ENCODE measurements around the gene TES. TPM values are rescaled to one million over a fixed set of nuclear protein-coding genes. Genes with fewer than 3 reads are reported as not detected.
A peak's percentile ranks its signal among the peaks of the same experiment; 100 is the strongest.

The TES gene
- total and polyA plus RNA-seq, 2 of the 13 experiments (the other 11 are each of a cell fraction or from before 2014, with no cell fraction given), result 21.6 to 23.0 TPM

DNA sequence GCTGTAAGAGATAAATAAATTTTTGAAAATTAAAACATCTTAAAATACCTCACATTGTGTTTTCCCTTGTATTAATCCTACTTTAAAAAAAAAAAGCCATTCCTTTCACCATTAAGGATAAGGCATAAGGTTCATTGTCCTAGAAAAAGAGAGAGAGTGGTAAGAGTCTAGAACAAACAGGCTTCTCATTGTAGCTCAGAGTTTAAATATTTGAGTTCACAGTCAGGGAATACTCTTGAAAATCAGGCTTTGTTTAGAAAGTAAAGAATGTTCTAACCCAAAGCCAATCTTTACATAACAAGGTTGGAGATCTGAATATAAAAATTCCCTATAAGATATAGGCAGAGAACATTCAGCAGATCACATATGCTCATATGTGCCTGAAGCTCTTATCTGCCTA lies 40.2 kb upstream of the TES start (continued):
- TF ChIP-seq, protein P1, sequence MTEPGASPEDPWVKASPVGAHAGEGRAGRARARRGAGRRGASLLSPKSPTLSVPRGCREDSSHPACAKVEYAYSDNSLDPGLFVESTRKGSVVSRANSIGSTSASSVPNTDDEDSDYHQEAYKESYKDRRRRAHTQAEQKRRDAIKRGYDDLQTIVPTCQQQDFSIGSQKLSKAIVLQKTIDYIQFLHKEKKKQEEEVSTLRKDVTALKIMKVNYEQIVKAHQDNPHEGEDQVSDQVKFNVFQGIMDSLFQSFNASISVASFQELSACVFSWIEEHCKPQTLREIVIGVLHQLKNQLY (CRISPR knock-in tag; IDR thresholded peaks at IDR 0.05), result 0 out of 2 replicates have a peak, but pooled peaks have one; percentile 24
- TF ChIP-seq, protein P2, sequence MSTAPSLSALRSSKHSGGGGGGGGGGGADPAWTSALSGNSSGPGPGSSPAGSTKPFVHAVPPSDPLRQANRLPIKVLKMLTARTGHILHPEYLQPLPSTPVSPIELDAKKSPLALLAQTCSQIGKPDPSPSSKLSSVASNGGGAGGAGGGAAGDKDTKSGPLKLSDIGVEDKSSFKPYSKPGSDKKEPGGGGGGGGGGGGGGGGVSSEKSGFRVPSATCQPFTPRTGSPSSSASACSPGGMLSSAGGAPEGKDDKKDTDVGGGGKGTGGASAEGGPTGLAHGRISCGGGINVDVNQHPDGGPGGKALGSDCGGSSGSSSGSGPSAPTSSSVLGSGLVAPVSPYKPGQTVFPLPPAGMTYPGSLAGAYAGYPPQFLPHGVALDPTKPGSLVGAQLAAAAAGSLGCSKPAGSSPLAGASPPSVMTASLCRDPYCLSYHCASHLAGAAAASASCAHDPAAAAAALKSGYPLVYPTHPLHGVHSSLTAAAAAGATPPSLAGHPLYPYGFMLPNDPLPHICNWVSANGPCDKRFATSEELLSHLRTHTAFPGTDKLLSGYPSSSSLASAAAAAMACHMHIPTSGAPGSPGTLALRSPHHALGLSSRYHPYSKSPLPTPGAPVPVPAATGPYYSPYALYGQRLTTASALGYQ (CRISPR knock-in tag; IDR thresholded peaks at IDR 0.05), result peak; percentile 57
- TF ChIP-seq SP1 (IDR thresholded peaks at IDR 0.05) (no peak), SP1 (CRISPR knock-in tag; IDR thresholded peaks at IDR 0.05) (no peak), ZNF484 (CRISPR knock-in tag; IDR thresholded peaks at IDR 0.05; ENCODE audit: borderline replicate concordance, low read depth) (no peak), ZNF260 (CRISPR knock-in tag; IDR thresholded peaks at IDR 0.05; ENCODE audit: borderline replicate concordance, low read depth) (no peak), ISX (CRISPR knock-in tag; conservative IDR thresholded peaks at IDR 0.05) (no peak), TBX3 (IDR thresholded peaks at IDR 0.05; ENCODE audit: borderline replicate concordance) (peak; percentile 82)
- TF ChIP-seq, protein P3, sequence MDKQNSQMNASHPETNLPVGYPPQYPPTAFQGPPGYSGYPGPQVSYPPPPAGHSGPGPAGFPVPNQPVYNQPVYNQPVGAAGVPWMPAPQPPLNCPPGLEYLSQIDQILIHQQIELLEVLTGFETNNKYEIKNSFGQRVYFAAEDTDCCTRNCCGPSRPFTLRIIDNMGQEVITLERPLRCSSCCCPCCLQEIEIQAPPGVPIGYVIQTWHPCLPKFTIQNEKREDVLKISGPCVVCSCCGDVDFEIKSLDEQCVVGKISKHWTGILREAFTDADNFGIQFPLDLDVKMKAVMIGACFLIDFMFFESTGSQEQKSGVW (CRISPR knock-in tag; IDR thresholded peaks at IDR 0.05; ENCODE audit: borderline replicate concordance), result no peak

DNA sequence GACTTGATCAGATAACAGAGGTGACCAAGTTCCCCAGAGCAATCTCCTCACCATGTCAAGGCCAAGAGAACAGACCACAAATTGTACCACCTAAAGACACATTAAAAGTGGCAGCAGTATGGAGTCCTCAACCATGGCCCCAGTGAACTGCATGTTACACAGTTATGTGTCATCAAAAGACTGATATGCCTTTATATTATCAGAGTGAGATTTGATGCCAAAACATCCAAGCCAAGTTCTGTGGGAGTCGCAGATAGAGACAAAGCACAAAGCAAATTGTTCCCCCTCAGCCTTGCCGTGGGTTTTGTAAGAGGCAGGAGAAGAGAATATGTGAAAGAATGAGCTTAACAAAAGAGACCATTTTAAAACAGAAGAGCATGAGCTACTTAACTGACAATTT lies 39.2 kb upstream of the TES start:
- no peaks in the 10 kb centered on the region for H4K20me1 ChIP-seq (ENCODE audit: insufficient read depth, low read length)
- H3K9me3 ChIP-seq (ENCODE audit: low read length), result peaks cover 6% of the 10 kb centered on the region; the same call in 1 of the 2 replicates
- peaks cover 4 to 32% of the 10 kb centered on the region in 2 experiments; a peak in 3 of 5 replicates for H3K27me3 ChIP-seq (ENCODE audit: control insufficient read depth in 1 of 2, insufficient read depth in 2 of 2, low read length in 2 of 2)
- H2AFZ ChIP-seq (ENCODE audit: low read length), result no peak overlapping the region
- CTCF ChIA-PET (ENCODE audit: low intra/inter-chr PET ratio, low total read pairs), result no interaction called here
- no TSS peak for BruUV-seq (replicated peaks)
- intact Hi-C loops (cut with micrococcal nuclease; ENCODE audit: unreplicated experiment) (loop anchor here (2.0 to 5.0 kb wide), 2 partner anchors 34 to 640 kb away; no protein-coding TSS in a partner anchor), in situ Hi-C loops (cut with HindIII; ENCODE audit: extremely low pct_ligation_motif_present, low pct_unique_long_range_greater_than_20kb) (loop anchor here (5.0 to 25.0 kb wide), 3 partner anchors 66 to 641 kb away; partner anchors contain the start of gene CAV1)
- 52% methylated on average over 2 of the region's 2 CpGs for WGBS (ENCODE audit: low lambda C conversion rate)
- POLR2A ChIA-PET, result no interaction called here
- H3K9ac ChIP-seq (ENCODE audit: insufficient read depth, low read depth, low read length), result no peak overlapping the region
- no peak overlapping the region for H3K4me3 ChIP-seq (replicated peaks in 1 of 3; ENCODE audit: insufficient read depth in 1 of 3, low read depth in 2 of 3, low read length in 3 of 3)
- H3K4me1 ChIP-seq (ENCODE audit: insufficient read depth, low read length), result peaks cover 55% of the 10 kb centered on the region
- DNase-seq (ENCODE audit: low spot score), result no peak
- no peaks in the 10 kb centered on the region for H3K79me2 ChIP-seq (ENCODE audit: insufficient read depth, low read length)
- no peak for ATAC-seq
- no peak overlapping the region for H3K27ac ChIP-seq (ENCODE audit: extremely low read length, insufficient read depth, low read length)
- FAIRE-seq, result no peak
- no peaks in the 10 kb centered on the region for H3K36me3 ChIP-seq (replicated peaks in 1 of 2; ENCODE audit: control insufficient read depth in 1 of 2, insufficient read depth in 2 of 2, low read length in 2 of 2)
- no peak overlapping the region for H3K4me2 ChIP-seq (ENCODE audit: low read depth, low read length)
- TF ChIP-seq ZSCAN21 (CRISPR knock-in tag; IDR thresholded peaks at IDR 0.05; ENCODE audit: borderline replicate concordance), result no peak
- TF ChIP-seq CEBPG (CRISPR knock-in tag; IDR thresholded peaks at IDR 0.05), result no peak
- TF ChIP-seq RFXANK (CRISPR knock-in tag; IDR thresholded peaks at IDR 0.05), result no peak
- TF ChIP-seq, protein P4, sequence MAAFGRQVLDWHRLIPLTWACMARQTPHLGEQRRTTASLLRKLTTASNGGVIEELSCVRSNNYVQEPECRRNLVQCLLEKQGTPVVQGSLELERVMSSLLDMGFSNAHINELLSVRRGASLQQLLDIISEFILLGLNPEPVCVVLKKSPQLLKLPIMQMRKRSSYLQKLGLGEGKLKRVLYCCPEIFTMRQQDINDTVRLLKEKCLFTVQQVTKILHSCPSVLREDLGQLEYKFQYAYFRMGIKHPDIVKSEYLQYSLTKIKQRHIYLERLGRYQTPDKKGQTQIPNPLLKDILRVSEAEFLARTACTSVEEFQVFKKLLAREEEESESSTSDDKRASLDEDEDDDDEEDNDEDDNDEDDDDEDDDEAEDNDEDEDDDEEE (CRISPR knock-in tag; IDR thresholded peaks at IDR 0.05), result no peak

Measured in HepG2 (cell line).